Stimulated activated CD4-positive, alpha-beta T cell treated with anti-CD3 and anti-CD28 coated beads, TNF-alpha, amount 100 ng/mL, for 1 hour (primary cell): ENCODE measurements around the gene RABGAP1L.

ENCODE experiments used
- DNase-seq, 3 donors: peaks; one replicate each; pipeline ENCODE4 v3.0.0-alpha.2; 2020; ENCODE audit warnings: low read depth in 3 of 3, low spot score in 1 of 3

The RABGAP1L gene

GRCh38 chr1:174976436-174977108 is 817.3 kb downstream of the RABGAP1L start:
- DNase-seq, result no peak

- no peak for DNase-seq
These were observed 823.8 kb downstream of the RABGAP1L start for GRCh38 chr1:174982971-174983689.

GRCh38 chr1:174984952-174985351 is 825.6 kb downstream of the RABGAP1L start:
- no peak for DNase-seq

- DNase-seq, result no peak
These were observed 829.2 kb downstream of the RABGAP1L start for GRCh38 chr1:174988539-174988938.

GRCh38 chr1:174988986-174989385 is 829.7 kb downstream of the RABGAP1L start:
- no peak for DNase-seq

- no peak for DNase-seq
These were observed 830.4 kb downstream of the RABGAP1L start for GRCh38 chr1:174989536-174990220.

- DNase-seq, result no peak
These were observed 831.2 kb downstream of the RABGAP1L start for GRCh38 chr1:174990382-174990999.

- no peak for DNase-seq
These were observed 832.2 kb downstream of the RABGAP1L start for GRCh38 chr1:174991473-174991872.

- DNase-seq, result no peak
These were observed 835.8 kb downstream of the RABGAP1L start for GRCh38 chr1:174995121-174995520.

- no peak for DNase-seq
These were observed 836.6 kb downstream of the RABGAP1L start for GRCh38 chr1:174995916-174996315.

GRCh38 chr1:174996476-174996875 is 837.2 kb downstream of the RABGAP1L start:
- DNase-seq, result no peak

- DNase-seq, result no peak
These were observed 837.7 kb downstream of the RABGAP1L start for GRCh38 chr1:174997041-174997440.

- DNase-seq, result peak in 1 of 3 donors; percentile 23
These were observed 839.4 kb downstream of the RABGAP1L start for GRCh38 chr1:174998569-174999215.

- peak; percentile 94 to 96 (median 95) for DNase-seq
These were observed 840.1 kb downstream of the RABGAP1L start for GRCh38 chr1:174999216-174999935.

- DNase-seq, result no peak
These were observed 840.8 kb downstream of the RABGAP1L start, which contains the start of gene CACYBP for GRCh38 chr1:174999936-175000696. Gene CACYBP, plus strand, starts transcription at chr1:174999947. Its CDS starts 234 bp downstream, at chr1:175000181.

GRCh38 chr1:175000697-175001187 is 841.4 kb downstream of the RABGAP1L start:
- DNase-seq, result no peak

- DNase-seq, result no peak
These were observed 843.7 kb downstream of the RABGAP1L start for GRCh38 chr1:175002910-175003517.

- DNase-seq, result no peak
These were observed 844.2 kb downstream of the RABGAP1L start for GRCh38 chr1:175003521-175003920.
